ENCODE measurements around the gene SPI1. TPM values are rescaled to one million over a fixed set of nuclear protein-coding genes. Genes with fewer than 3 reads are reported as not detected.

SPI1 gene
- total RNA-seq, 1 donor from 2014 or later: not detected

GRCh38 chr11:47403135-47403534 lies 24.8 kb upstream of the SPI1 start:
- DNase-seq (ENCODE audit: low read depth): no peak
- TF ChIP-seq, protein P1, sequence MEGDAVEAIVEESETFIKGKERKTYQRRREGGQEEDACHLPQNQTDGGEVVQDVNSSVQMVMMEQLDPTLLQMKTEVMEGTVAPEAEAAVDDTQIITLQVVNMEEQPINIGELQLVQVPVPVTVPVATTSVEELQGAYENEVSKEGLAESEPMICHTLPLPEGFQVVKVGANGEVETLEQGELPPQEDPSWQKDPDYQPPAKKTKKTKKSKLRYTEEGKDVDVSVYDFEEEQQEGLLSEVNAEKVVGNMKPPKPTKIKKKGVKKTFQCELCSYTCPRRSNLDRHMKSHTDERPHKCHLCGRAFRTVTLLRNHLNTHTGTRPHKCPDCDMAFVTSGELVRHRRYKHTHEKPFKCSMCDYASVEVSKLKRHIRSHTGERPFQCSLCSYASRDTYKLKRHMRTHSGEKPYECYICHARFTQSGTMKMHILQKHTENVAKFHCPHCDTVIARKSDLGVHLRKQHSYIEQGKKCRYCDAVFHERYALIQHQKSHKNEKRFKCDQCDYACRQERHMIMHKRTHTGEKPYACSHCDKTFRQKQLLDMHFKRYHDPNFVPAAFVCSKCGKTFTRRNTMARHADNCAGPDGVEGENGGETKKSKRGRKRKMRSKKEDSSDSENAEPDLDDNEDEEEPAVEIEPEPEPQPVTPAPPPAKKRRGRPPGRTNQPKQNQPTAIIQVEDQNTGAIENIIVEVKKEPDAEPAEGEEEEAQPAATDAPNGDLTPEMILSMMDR (conservative IDR thresholded peaks at IDR 0.05; ENCODE audit: low read depth, low read length): no peak

DNA sequence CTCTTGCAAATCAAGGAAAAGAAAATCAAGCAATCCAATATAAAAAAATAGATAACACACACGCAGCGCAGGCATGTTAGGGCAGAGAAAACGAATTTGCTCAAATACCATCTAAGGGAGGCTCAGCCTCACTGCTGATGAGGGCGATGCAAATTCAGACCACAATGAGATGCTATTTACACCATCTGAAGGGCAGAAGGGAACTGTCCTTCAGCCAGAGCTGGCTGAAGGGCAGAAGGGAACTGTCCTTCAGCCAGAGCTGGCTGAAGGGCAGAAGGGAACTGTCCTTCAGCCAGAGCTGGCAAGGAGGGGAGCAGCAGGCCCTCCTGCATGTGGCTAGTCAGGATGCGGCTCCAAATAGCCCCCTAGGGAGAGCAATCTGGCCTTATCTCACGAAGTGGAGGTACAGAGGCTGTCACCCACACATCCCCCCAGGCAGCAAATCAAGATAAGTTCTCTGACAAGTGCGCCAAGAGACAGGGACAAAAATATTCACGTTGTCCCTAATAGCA lies 22.5 kb upstream of the SPI1 start:
- TF ChIP-seq, protein P1 (conservative IDR thresholded peaks at IDR 0.05; ENCODE audit: low read depth, low read length): no peak
- DNase-seq (ENCODE audit: low read depth): no peak
- no peak overlapping the region for H3K4me3 ChIP-seq (ENCODE audit: low read depth, low read length)

More at GRCh38 chr11:47403135-47403534, 24.8 kb upstream of the SPI1 start:
- no peak overlapping the region for H3K4me3 ChIP-seq (ENCODE audit: low read depth, low read length)

DNA sequence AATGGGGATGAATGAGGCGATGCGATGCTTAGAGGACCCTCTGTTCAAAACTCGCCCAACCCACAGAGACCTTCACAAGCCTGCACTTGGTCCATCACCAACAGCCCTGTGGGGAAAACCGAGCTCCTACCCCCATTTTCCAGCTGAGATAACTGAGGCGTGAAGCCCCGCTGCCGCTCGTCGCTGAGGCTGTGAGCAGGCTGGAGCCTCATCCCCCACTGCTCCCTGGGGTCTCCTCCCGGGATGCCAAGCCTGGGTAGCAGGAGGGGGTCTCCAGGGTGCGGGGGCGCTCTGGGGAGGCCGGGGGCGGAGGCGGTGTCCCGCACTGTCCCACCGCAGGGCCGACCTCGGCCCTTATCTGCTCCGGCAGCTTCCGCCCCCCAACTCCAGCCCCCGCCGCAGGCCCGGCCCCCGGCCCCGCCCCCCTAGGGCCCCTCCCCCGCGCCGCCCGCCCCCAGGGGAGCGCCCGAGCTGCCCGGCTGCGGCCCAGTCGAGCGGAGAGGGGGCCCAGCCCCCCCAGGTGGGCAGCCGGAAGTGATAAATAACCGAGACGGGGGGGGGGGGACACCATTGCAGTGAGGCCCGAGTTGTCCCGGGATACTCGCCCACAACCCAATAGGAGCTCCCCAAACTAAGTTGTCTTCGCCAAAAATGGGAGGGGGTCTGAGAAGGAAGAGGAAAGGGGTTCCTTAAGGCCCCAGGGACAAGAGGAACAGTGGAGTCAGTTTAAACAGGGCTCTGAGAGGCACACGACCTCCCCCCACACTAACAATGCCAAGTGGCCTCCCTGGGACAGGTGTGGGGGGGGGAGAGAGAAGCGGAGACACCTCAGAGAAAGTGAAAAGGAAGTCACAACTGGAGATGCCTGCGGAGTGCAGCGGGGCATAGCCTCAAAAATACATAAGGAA lies 21.8 kb upstream of the SPI1 start:
- H3K4me3 ChIP-seq (ENCODE audit: low read depth, low read length): peak overlapping the region; percentile 46
- TF ChIP-seq, protein P1 (conservative IDR thresholded peaks at IDR 0.05; ENCODE audit: low read depth, low read length): no peak
- no peak for DNase-seq (ENCODE audit: low read depth)

- TF ChIP-seq, protein P1 (conservative IDR thresholded peaks at IDR 0.05; ENCODE audit: low read depth, low read length): no peak
- no peak overlapping the region for H3K4me3 ChIP-seq (ENCODE audit: low read depth, low read length)
- DNase-seq (ENCODE audit: low read depth): no peak
Measured at GRCh38 chr11:47398551-47398950, 20.2 kb upstream of the SPI1 start.

DNA sequence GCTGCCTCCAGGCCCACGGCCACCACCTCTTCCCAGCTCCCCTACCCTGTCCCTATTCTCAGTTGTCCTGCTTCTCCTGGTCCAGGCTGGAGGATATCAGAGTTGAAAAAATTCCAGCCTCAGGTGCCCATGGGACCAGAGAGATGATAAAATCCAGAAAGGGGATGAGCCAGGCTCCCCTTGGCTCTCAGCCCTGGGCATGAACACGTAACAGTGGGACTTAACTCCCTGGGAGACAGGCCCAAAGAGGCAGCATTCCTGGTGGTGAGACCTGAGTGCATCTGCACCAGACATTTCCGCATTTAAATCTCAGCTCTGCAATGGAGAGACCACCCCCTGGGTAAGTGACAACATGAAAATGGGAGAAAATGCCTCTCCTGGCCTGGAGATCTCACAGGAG lies 19.7 kb upstream of the SPI1 start:
- TF ChIP-seq, protein P1 (conservative IDR thresholded peaks at IDR 0.05; ENCODE audit: low read depth, low read length): no peak
- DNase-seq (ENCODE audit: low read depth): no peak
- no peak overlapping the region for H3K4me3 ChIP-seq (ENCODE audit: low read depth, low read length)

DNA sequence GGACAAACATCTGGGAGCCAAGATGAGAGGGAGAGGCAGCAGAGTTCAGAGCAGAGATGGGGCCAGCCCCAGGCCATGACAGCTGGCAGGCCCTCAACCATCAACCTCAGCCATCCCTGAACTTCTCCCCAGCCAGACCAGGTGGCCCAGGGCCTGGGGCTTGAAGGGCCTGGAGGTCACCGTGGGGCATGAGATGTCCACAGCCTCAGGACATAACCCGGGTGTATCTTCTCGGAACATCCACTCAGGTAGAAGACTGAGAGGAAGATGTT lies 17.6 kb upstream of the SPI1 start:
- no peak overlapping the region for H3K4me3 ChIP-seq (ENCODE audit: low read depth, low read length)
- TF ChIP-seq, protein P1 (conservative IDR thresholded peaks at IDR 0.05; ENCODE audit: low read depth, low read length): no peak
- DNase-seq (ENCODE audit: low read depth): no peak
